Parathyroid adenoma (tissue), 2 donors: ENCODE measurements around the gene COX19.

ENCODE experiments used
- H2AFZ ChIP-seq: fragments of 300-600 bp; sonication (generic); one replicate; pipeline ENCODE4 v1.7.0; 2017; ENCODE audit warnings: antibody characterized with exemption, mild to moderate bottlenecking
- H3K27ac ChIP-seq: fragments of 300-600 bp; sonication (generic); one replicate; pipeline ENCODE4 v1.7.0; 2017
- H3K27me3 ChIP-seq: fragments of 300-600 bp; sonication (generic); one replicate; pipeline ENCODE4 v1.7.0; 2017; ENCODE audit warnings: low read length; ENCODE audit not compliant: control insufficient read depth, insufficient read depth
- H3K36me3 ChIP-seq: fragments of 300-600 bp; sonication (generic); one replicate; pipeline ENCODE4 v1.7.0; 2017; ENCODE audit warnings: low read length; ENCODE audit not compliant: control insufficient read depth, insufficient read depth
- H3K4me1 ChIP-seq: fragments of 300-600 bp; sonication (generic); one replicate; pipeline ENCODE4 v1.7.0; 2017; ENCODE audit warnings: control low read depth
- H3K4me2 ChIP-seq: fragments of 300-600 bp; sonication (generic); one replicate; pipeline ENCODE4 v1.7.0; 2017; ENCODE audit warnings: low read length
- H3K4me3 ChIP-seq: fragments of 300-600 bp; sonication (generic); one replicate; pipeline ENCODE4 v1.7.0; 2017; ENCODE audit warnings: low read depth, low read length
- H3K79me2 ChIP-seq: fragments of 300-600 bp; sonication (generic); one replicate; pipeline ENCODE4 v1.7.0; 2017; ENCODE audit warnings: control low read depth
- H3K9ac ChIP-seq: fragments of 300-600 bp; sonication (generic); one replicate; pipeline ENCODE4 v1.7.0; 2017; ENCODE audit warnings: mild to moderate bottlenecking
- H3K9me3 ChIP-seq: fragments of 300-600 bp; sonication (generic); one replicate; pipeline ENCODE4 v1.7.0; 2017; ENCODE audit warnings: low read length; ENCODE audit not compliant: control insufficient read depth
- TF ChIP-seq, protein P1 (sequence below): fragments of 300-600 bp; sonication (generic); IDR thresholded peaks from one replicate; pipeline ENCODE4 v1.7.0; 2017; ENCODE audit warnings: antibody characterized with exemption, mild to moderate bottlenecking
- donor health status: primary hyperparathyroidism.

Gene COX19

DNA sequence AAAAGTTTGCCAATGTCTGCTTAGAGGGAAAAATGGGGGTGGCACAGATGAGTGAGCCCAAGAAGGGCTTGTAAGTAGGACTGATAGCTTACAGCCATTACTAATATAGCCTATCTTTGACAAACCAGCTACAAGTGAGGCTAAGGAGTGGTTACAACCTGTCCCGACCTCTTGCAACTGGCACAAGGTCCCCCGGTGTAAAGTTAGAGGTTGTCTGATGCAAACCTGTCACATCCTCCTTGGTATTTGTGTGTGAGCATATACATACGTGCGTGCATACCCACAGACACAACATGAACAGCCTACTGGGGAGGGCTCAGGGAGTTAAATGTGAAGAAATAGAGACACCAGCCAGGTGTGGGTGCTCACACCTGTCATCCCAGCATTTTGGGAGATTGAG is 35.5 kb downstream of the COX19 start:
- peaks cover 4% of the 10 kb centered on the region for H3K4me1 ChIP-seq
- no peaks in the 10 kb centered on the region for H3K27me3 ChIP-seq
- no peaks in the 10 kb centered on the region for H3K9me3 ChIP-seq
- no peak overlapping the region for H3K4me3 ChIP-seq
- TF ChIP-seq, protein P1, sequence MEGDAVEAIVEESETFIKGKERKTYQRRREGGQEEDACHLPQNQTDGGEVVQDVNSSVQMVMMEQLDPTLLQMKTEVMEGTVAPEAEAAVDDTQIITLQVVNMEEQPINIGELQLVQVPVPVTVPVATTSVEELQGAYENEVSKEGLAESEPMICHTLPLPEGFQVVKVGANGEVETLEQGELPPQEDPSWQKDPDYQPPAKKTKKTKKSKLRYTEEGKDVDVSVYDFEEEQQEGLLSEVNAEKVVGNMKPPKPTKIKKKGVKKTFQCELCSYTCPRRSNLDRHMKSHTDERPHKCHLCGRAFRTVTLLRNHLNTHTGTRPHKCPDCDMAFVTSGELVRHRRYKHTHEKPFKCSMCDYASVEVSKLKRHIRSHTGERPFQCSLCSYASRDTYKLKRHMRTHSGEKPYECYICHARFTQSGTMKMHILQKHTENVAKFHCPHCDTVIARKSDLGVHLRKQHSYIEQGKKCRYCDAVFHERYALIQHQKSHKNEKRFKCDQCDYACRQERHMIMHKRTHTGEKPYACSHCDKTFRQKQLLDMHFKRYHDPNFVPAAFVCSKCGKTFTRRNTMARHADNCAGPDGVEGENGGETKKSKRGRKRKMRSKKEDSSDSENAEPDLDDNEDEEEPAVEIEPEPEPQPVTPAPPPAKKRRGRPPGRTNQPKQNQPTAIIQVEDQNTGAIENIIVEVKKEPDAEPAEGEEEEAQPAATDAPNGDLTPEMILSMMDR, result no peak
- no peak overlapping the region for H3K27ac ChIP-seq
- H2AFZ ChIP-seq, result no peak overlapping the region
- H3K79me2 ChIP-seq, result peaks cover 4% of the 10 kb centered on the region
- no peaks in the 10 kb centered on the region for H3K36me3 ChIP-seq
- H3K9ac ChIP-seq, result no peak overlapping the region
- H3K4me2 ChIP-seq, result no peak overlapping the region

DNA sequence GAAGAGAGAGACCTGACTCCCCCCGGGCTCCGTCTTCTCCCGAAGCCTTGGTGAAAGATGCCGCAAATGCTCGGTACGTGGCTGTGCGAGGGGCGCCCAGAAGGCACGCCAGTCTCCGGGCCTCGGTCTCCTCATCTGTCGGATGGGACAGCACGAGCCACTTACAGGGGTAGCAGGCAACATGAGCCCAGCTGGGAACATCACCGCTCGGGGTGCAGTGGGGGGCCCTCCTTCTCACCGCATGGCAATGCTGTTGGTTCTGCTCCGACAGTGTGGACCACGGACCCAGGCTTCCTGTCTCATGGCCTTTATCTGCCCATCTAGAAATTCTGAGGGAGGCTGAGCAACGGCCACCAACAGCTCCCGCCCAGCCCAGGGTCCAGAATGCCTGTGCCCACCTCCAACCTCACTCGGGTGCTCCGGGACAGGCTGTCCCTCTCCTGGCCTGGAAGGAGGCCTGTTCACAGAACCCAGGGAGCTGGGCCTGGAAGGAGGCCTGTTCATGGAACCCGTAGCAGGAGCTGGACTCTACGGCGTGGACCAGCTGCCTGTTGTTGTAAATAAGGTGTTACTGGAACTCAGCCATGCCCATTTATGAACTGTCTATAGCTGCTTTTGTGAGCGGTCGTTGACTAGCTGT is 36.7 kb downstream of the COX19 start:
- H3K79me2 ChIP-seq, result peaks cover 2% of the 10 kb centered on the region
- TF ChIP-seq, protein P1, result no peak
- H3K9me3 ChIP-seq, result no peaks in the 10 kb centered on the region
- no peaks in the 10 kb centered on the region for H3K36me3 ChIP-seq
- no peak overlapping the region for H3K9ac ChIP-seq
- H3K4me3 ChIP-seq, result no peak overlapping the region
- H3K27me3 ChIP-seq, result no peaks in the 10 kb centered on the region
- no peak overlapping the region for H2AFZ ChIP-seq
- no peak overlapping the region for H3K27ac ChIP-seq
- no peak overlapping the region for H3K4me2 ChIP-seq
- no peaks in the 10 kb centered on the region for H3K4me1 ChIP-seq

DNA sequence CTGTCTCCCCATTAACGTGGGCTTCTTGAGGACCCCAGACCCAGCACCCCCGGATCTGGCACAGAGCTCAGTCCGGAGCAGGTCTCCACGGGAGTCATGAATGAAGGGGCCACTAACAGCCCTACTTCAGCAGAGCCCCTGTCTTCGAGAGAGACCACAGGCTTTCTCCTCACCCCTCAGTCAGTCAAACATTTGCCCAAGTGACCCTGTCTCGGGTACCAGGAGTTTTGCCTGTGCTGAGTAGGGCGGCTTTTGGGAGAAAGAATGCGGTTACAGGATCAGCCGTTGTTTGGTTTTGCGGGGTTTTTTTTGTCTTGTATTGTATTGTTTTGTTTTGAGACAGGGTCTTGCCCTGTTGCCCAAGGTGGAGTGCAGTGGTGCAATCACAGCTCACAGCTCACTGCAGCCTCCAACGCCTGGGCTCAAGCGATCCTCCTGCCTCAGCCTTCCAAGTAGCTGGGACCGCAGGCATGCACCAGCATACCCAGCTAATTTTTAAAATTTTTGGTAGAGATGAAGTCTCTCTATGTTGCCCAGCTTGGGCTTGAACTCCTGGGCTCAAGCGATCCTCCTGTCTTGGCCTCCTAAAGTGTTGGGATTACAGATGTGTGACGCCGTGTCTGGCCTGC is 37.4 kb downstream of the COX19 start:
- H3K27me3 ChIP-seq, result no peaks in the 10 kb centered on the region
- no peak overlapping the region for H2AFZ ChIP-seq
- H3K27ac ChIP-seq, result no peak overlapping the region
- no peaks in the 10 kb centered on the region for H3K36me3 ChIP-seq
- H3K79me2 ChIP-seq, result peaks cover 2% of the 10 kb centered on the region
- no peaks in the 10 kb centered on the region for H3K4me1 ChIP-seq
- H3K4me3 ChIP-seq, result no peak overlapping the region
- no peak overlapping the region for H3K9ac ChIP-seq
- H3K4me2 ChIP-seq, result no peak overlapping the region
- TF ChIP-seq, protein P1, result no peak
- no peaks in the 10 kb centered on the region for H3K9me3 ChIP-seq

DNA sequence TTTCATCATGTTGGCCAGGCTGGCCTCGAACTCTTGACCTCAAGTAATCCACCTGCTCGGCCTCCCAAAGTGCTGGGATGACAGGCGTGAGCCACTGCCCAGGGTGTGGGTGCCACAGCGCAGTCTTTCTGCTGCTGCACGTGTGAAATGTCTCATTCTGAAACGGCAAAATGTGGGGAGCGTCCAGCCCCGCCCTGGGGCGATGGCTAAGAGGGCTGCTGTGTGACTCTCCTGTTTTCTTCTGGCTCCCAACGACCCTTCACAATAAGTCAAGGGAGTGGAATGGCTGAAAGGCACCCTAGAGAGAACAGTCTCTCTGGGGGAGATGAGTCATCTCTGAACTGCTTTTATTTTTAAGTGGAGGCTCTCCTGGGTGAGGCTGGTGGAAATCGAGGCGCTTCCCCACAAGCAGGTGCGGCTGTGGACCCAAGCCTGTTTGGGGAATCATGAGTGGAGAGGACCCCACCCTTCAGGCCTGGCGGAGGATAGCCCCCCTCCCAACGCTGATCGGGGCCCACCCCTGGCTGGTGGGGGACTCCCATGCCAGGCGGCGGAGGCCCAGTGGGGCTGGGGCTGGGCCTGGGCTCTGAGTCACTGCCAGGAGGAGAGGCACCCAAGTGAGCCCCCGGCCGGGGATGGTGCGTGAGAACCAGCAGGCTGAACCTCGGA is 38.8 kb downstream of the COX19 start:
- H3K79me2 ChIP-seq, result peaks cover 2% of the 10 kb centered on the region
- H2AFZ ChIP-seq, result no peak overlapping the region
- no peaks in the 10 kb centered on the region for H3K4me1 ChIP-seq
- H3K36me3 ChIP-seq, result no peaks in the 10 kb centered on the region
- H3K9ac ChIP-seq, result no peak overlapping the region
- TF ChIP-seq, protein P1, result no peak
- H3K27ac ChIP-seq, result no peak overlapping the region
- no peaks in the 10 kb centered on the region for H3K27me3 ChIP-seq
- no peak overlapping the region for H3K4me3 ChIP-seq
- H3K9me3 ChIP-seq, result no peaks in the 10 kb centered on the region
- H3K4me2 ChIP-seq, result no peak overlapping the region
